ENCODE measurements around the gene PREX1. TPM values are rescaled to one million over a fixed set of nuclear protein-coding genes. Genes with fewer than 3 reads are reported as not detected.

Gene PREX1
- total and polyA plus RNA-seq, 2 donors (not counting 3 experiments of a cell fraction or from before 2014, with no cell fraction given): 51.3 to 72.9 TPM

GRCh38 chr20:48830826-48831318, 3.1 kb upstream of the PREX1 start:
- H4K20me1 ChIP-seq (replicated peaks; ENCODE audit: control insufficient read depth, extremely low read depth, insufficient read depth, low read length): no peaks in the 10 kb centered on the region
- peaks cover 17% of the 10 kb centered on the region for H3K79me2 ChIP-seq (ENCODE audit: control insufficient read depth, insufficient read depth, low read length)
- CTCF ChIA-PET: interaction anchor here (2.1 to 3.8 kb wide), 3 partner anchors 11 to 173 kb away, joined by 11 to 18 read pairs (median 12); no protein-coding TSS in a partner anchor
- H2AFZ ChIP-seq (ENCODE audit: low read depth, low read length): no peak overlapping the region
- no peaks in the 10 kb centered on the region for H3K9me1 ChIP-seq (replicated peaks; ENCODE audit: control insufficient read depth, extremely low read depth, insufficient read depth, low read length)
- TF ChIP-seq MAX (IDR thresholded peaks at IDR 0.05; ENCODE audit: insufficient read depth, insufficient read length): no peak
- no peak for TF ChIP-seq GATA2 (IDR thresholded peaks at IDR 0.05; ENCODE audit: insufficient read depth, insufficient read length, low read depth, low read length)
- no peak for TF ChIP-seq FOS (IDR thresholded peaks at IDR 0.05; ENCODE audit: borderline replicate concordance, insufficient read depth, low read length)
- no peak for TF ChIP-seq POLR2A (IDR thresholded peaks at IDR 0.05; ENCODE audit: low read depth, low read length)
- no peak for TF ChIP-seq JUN (IDR thresholded peaks at IDR 0.05; ENCODE audit: borderline replicate concordance, insufficient read depth, insufficient read length, low read depth)
- TF ChIP-seq CTCF (IDR thresholded peaks at IDR 0.05; ENCODE audit: extremely low read depth in 1 of 2, insufficient read depth in 1 of 2, low read depth in 1 of 2, low read length in 2 of 2): no peak
- no TSS peak for BruUV-seq (replicated peaks)
- no peak overlapping the region for H3K4me3 ChIP-seq (replicated peaks in 1 of 3; ENCODE audit: insufficient read depth in 1 of 3, low read depth in 1 of 3, low read length in 3 of 3)
- FAIRE-seq (no peak), DNase-seq (ENCODE audit: low read depth, low spot score) (no peak)
- no peaks in the 10 kb centered on the region for H3K27me3 ChIP-seq (ENCODE audit: control insufficient read depth in 2 of 2, insufficient read depth in 2 of 2, low read length in 2 of 2)
- POLR2A ChIA-PET: interaction anchor here (0.5 kb wide), 1 partner anchor 75 kb away, joined by 3 read pairs; no protein-coding TSS in a partner anchor
- no peaks in the 10 kb centered on the region for H3K9me3 ChIP-seq (replicated peaks; ENCODE audit: control insufficient read depth, insufficient read depth, low read length)
- H3K36me3 ChIP-seq (ENCODE audit: control insufficient read depth in 2 of 2, extremely low read depth in 1 of 2, insufficient read depth in 2 of 2, low read length in 2 of 2): no peaks in the 10 kb centered on the region
- no peak overlapping the region for H3K9ac ChIP-seq (replicated peaks; ENCODE audit: extremely low read depth, insufficient read depth, low read length)
- no peak overlapping the region for H3K4me2 ChIP-seq (ENCODE audit: insufficient read depth, low read length)
- dilution Hi-C loops (cut with MboI; ENCODE audit: extremely low pct_ligation_motif_present, low sequenced_read_pairs): no loop called here
- H3K27ac ChIP-seq (ENCODE audit: insufficient read depth, low read depth, low read length): no peak overlapping the region
- intact Hi-C loops (cut with micrococcal nuclease): no loop called here
- peaks cover 20% of the 10 kb centered on the region for H3K4me1 ChIP-seq (ENCODE audit: control insufficient read depth, extremely low read depth, insufficient read depth, low read length)
